HEK293T (cell line): ENCODE measurements around the gene CIDEB.

ENCODE experiments used
- ARNT ChIP-seq: fragments of 450-650 bp; IDR thresholded peaks from 2 replicates; pipeline ENCODE4 v1.6.1; 2017; ENCODE audit warnings: mild to moderate bottlenecking
- BHLHE40 ChIP-seq: fragments of 450-650 bp; IDR thresholded peaks from 2 replicates; pipeline ENCODE4 v1.6.1; 2016; ENCODE audit warnings: mild to moderate bottlenecking, moderate library complexity, borderline replicate concordance
- ELF4 ChIP-seq: fragments of 450-650 bp; IDR thresholded peaks from 2 replicates; pipeline ENCODE4 v1.6.1; 2017; ENCODE audit warnings: antibody characterized with exemption
- FOXM1 ChIP-seq: fragments of 450-650 bp; IDR thresholded peaks from 2 replicates; pipeline ENCODE4 v1.6.1; 2017; ENCODE audit warnings: mild to moderate bottlenecking, borderline replicate concordance
- HDGF ChIP-seq: fragments of 450-650 bp; IDR thresholded peaks from 2 replicates; pipeline ENCODE4 v1.6.1; 2017; ENCODE audit warnings: antibody characterized with exemption, borderline replicate concordance
- NFRKB ChIP-seq: fragments of 450-650 bp; IDR thresholded peaks from 2 replicates; pipeline ENCODE4 v1.6.1; 2016; ENCODE audit warnings: mild to moderate bottlenecking, moderate library complexity
- SP1 ChIP-seq: fragments of 450-650 bp; IDR thresholded peaks from 2 replicates; pipeline ENCODE4 v1.6.1; 2017
- SUZ12 ChIP-seq: fragments of 450-650 bp; IDR thresholded peaks from 2 replicates; pipeline ENCODE4 v1.6.1; 2016; ENCODE audit warnings: mild to moderate bottlenecking
- TF ChIP-seq, protein P1 (sequence below): fragments of 450-650 bp; IDR thresholded peaks from 2 replicates; pipeline ENCODE4 v1.6.1; 2016

DNA sequence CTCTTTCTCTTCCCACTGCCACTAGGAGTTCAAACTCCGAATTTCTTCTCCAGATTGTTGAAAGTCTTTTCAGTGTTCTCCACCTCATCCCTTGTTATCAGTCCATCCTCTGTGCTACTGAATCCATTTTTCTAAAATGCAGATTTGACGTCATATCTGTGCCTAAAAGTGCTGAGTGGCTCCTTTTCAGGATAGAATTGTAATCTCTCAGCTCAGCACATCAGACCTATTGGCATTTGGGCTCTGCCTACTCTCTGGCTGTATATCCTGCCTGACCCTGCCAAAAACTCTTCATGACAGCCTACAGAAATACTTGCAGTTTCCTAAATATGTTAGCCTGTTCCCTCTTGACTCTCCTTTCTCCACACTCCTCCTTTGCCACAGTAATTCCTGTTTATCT is 35.3 kb downstream of the CIDEB start:
- no peak for TF ChIP-seq HDGF
- TF ChIP-seq SP1, result no peak
- TF ChIP-seq SUZ12, result no peak
- no peak for TF ChIP-seq ELF4
- no peak for TF ChIP-seq BHLHE40
- no peak for TF ChIP-seq ARNT
- TF ChIP-seq, protein P1, sequence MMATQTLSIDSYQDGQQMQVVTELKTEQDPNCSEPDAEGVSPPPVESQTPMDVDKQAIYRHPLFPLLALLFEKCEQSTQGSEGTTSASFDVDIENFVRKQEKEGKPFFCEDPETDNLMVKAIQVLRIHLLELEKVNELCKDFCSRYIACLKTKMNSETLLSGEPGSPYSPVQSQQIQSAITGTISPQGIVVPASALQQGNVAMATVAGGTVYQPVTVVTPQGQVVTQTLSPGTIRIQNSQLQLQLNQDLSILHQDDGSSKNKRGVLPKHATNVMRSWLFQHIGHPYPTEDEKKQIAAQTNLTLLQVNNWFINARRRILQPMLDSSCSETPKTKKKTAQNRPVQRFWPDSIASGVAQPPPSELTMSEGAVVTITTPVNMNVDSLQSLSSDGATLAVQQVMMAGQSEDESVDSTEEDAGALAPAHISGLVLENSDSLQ, result no peak
- no peak for TF ChIP-seq NFRKB
- no peak for TF ChIP-seq FOXM1
